Cardiac muscle cell (in vitro differentiated cells and primary cell): ENCODE results near the gene VSTM4. TPM values are rescaled to one million over a fixed set of nuclear protein-coding genes. Genes with fewer than 3 reads are reported as not detected.
A peak's percentile ranks its signal among the peaks of the same experiment; 100 is the strongest.

ENCODE experiments used
- DNase-seq, 2 donors: peaks; one replicate each; pipeline versions ENCODE4 v3.0.0 to v3.0.0-alpha.2; 2010 to 2017; ENCODE audit warnings: low read depth in 1 of 2, low spot score in 1 of 2
- H3K27ac ChIP-seq: fragments of 200-600 bp; sonication (generic); 2 replicates; pipeline ENCODE4 v1.5.1; 2016
- H3K27me3 ChIP-seq: fragments of 200-600 bp; sonication (generic); 2 replicates; pipeline ENCODE4 v1.6.0; 2016; ENCODE audit warnings: control low read depth
- H3K36me3 ChIP-seq: fragments of 200-600 bp; sonication (generic); 2 replicates; pipeline ENCODE4 v1.5.1; 2016; ENCODE audit warnings: control low read depth
- H3K4me1 ChIP-seq: fragments of 200-600 bp; sonication (generic); 2 replicates; pipeline ENCODE4 v1.8.1; 2017; ENCODE audit warnings: low read depth, mild to moderate bottlenecking, mixed run types
- H3K4me3 ChIP-seq: fragments of 200-600 bp; sonication (generic); 2 replicates; pipeline ENCODE4 v1.5.1; 2016; ENCODE audit warnings: mild to moderate bottlenecking
- H3K9me3 ChIP-seq: fragments of 200-600 bp; sonication (generic); 2 replicates; pipeline ENCODE4 v1.5.1; 2017; ENCODE audit warnings: low read depth, mild to moderate bottlenecking, control low read depth
- CTCF ChIP-seq: IDR thresholded peaks from 2 replicates; pipeline ENCODE4 v1.5.1; 2012; ENCODE audit warnings: low read depth, mild to moderate bottlenecking, low read length
- polyA plus RNA-seq: library from polyadenylated mRNA; unstranded; fragments of >200 nt; fragmentation: Nextera tagmentation; extraction: Ambion mirVana; gene quantifications from 2 replicates; pipeline ENCODE4 v1.2.1, GENCODE V29; 2016
- total RNA-seq: library from RNA; depleted of rRNA; stranded (reverse); fragments of >200 nt; gene quantifications from 2 replicates; pipeline ENCODE4 v1.2.3, GENCODE V29; 2016

VSTM4 gene
- total and polyA plus RNA-seq, 2 experiments from 2014 or later, result 3.6 to 6.0 TPM

- no peak for DNase-seq
- Histone ChIP-seq H3K4me1 (no peaks in the 10 kb centered on the region), H3K36me3 (no peaks in the 10 kb centered on the region), H3K27ac (no peak overlapping the region), H3K9me3 (no peaks in the 10 kb centered on the region), H3K4me3 (no peak overlapping the region), H3K27me3 (no peaks in the 10 kb centered on the region)
- TF ChIP-seq CTCF, result no peak
Measured at GRCh38 chr10:49038711-49039110, 76.6 kb downstream of the VSTM4 start.

- Histone ChIP-seq H3K9me3 (no peaks in the 10 kb centered on the region), H3K27me3 (no peaks in the 10 kb centered on the region), H3K36me3 (no peaks in the 10 kb centered on the region), H3K27ac (no peak overlapping the region), H3K4me3 (no peak overlapping the region), H3K4me1 (no peaks in the 10 kb centered on the region)
- DNase-seq, result peak in 1 of 2 donors; percentile 26
- TF ChIP-seq CTCF, result no peak
Measured at GRCh38 chr10:49037187-49037586, 78.1 kb downstream of the VSTM4 start.

- Histone ChIP-seq H3K36me3 (no peaks in the 10 kb centered on the region), H3K9me3 (no peaks in the 10 kb centered on the region), H3K4me3 (no peak overlapping the region), H3K27me3 (no peaks in the 10 kb centered on the region), H3K27ac (no peak overlapping the region), H3K4me1 (no peaks in the 10 kb centered on the region)
- TF ChIP-seq CTCF, result no peak
- DNase-seq, result no peak
Measured at GRCh38 chr10:49036638-49037037, 78.7 kb downstream of the VSTM4 start.

- no peaks in the 10 kb centered on the region for H3K4me1 ChIP-seq
- H3K36me3 ChIP-seq, result no peaks in the 10 kb centered on the region
- H3K9me3 ChIP-seq, result no peaks in the 10 kb centered on the region
- H3K4me3 ChIP-seq, result no peak overlapping the region
- H3K27me3 ChIP-seq, result no peaks in the 10 kb centered on the region
- no peak for TF ChIP-seq CTCF
- H3K27ac ChIP-seq, result no peak overlapping the region
- DNase-seq, result no peak
Measured at GRCh38 chr10:49035920-49036319, 79.4 kb downstream of the VSTM4 start.

GRCh38 chr10:49034925-49035324 lies 80.4 kb downstream of the VSTM4 start:
- H3K9me3 ChIP-seq, result no peaks in the 10 kb centered on the region
- H3K27me3 ChIP-seq, result no peaks in the 10 kb centered on the region
- no peak overlapping the region for H3K27ac ChIP-seq
- H3K4me1 ChIP-seq, result no peaks in the 10 kb centered on the region
- no peak overlapping the region for H3K4me3 ChIP-seq
- no peak for DNase-seq
- no peaks in the 10 kb centered on the region for H3K36me3 ChIP-seq
- no peak for TF ChIP-seq CTCF

GRCh38 chr10:49033939-49034338 lies 81.4 kb downstream of the VSTM4 start:
- Histone ChIP-seq H3K4me3 (no peak overlapping the region), H3K27me3 (no peaks in the 10 kb centered on the region), H3K36me3 (no peaks in the 10 kb centered on the region), H3K27ac (no peak overlapping the region), H3K9me3 (no peaks in the 10 kb centered on the region), H3K4me1 (no peaks in the 10 kb centered on the region)
- TF ChIP-seq CTCF, result no peak
- DNase-seq, result no peak
